Measurements from ENCODE around the gene CER1. TPM values are rescaled to one million over a fixed set of nuclear protein-coding genes. Genes with fewer than 3 reads are reported as not detected.

Gene CER1
- total and polyA plus RNA-seq, 2 donors (not counting 3 experiments of a cell fraction or from before 2014, with no cell fraction given), result 0.06 TPM; not detected in 1

DNA sequence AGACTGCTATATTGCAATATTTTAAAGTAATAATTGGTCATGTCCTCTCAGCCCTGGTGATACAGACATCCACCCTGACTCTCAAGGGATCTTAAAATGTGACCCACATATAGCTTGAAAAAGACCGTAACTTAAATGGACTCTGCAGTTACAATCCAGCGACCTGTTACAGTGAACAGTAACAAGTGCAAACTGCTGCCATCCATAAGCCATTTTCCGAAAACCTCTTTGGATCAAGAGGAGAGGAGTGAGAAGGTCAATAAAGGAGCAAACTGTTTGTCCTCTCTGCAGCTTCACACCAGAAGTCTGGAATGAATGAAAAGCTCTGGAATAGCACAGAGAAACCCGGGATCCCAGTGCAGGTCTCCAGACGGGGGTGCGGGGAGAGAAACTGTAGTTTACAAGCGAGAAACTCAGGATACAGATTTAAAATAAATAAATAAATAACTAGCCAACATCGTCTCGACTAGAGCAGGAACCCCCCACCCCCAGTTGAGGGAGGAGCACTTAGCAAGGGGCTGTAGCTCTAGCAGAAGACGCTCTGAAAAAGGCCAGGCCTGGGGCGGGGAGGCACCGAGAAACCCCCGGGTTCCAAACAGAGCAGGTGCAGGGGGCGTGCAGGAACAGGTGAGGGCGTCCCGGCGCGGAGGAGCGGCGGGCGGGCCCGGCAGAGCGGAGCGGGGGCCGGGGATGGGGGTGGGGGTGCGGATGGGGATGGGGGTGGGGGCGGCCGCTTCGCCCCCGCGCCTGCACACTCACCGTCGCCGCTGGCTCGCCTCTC lies 29.9 kb downstream of the CER1 start:
- Histone ChIP-seq H3K9ac (replicated peaks; ENCODE audit: extremely low read depth, insufficient read depth, low read length) (peak overlapping the region; percentile 76), H3K79me2 (ENCODE audit: control insufficient read depth, insufficient read depth, low read length) (peaks cover 46% of the 10 kb centered on the region), H4K20me1 (replicated peaks; ENCODE audit: control insufficient read depth, extremely low read depth, insufficient read depth, low read length) (no peaks in the 10 kb centered on the region), H3K4me3 (replicated peaks in 1 of 3; ENCODE audit: insufficient read depth in 1 of 3, low read depth in 1 of 3, low read length in 3 of 3) (peak overlapping the region; percentile 77 to 97 (median 89)), H3K27ac (ENCODE audit: insufficient read depth, low read depth, low read length) (peak overlapping the region; percentile 63), H2AFZ (ENCODE audit: low read depth, low read length) (peak overlapping the region; percentile 93), H3K36me3 (ENCODE audit: control insufficient read depth in 2 of 2, extremely low read depth in 1 of 2, insufficient read depth in 2 of 2, low read length in 2 of 2) (peaks cover 0 to 11% of the 10 kb centered on the region in 2 experiments), H3K4me1 (ENCODE audit: control insufficient read depth, extremely low read depth, insufficient read depth, low read length) (peaks cover 28% of the 10 kb centered on the region), H3K9me3 (replicated peaks; ENCODE audit: control insufficient read depth, insufficient read depth, low read length) (no peaks in the 10 kb centered on the region), H3K4me2 (ENCODE audit: insufficient read depth, low read length) (peak overlapping the region; percentile 98), H3K27me3 (ENCODE audit: control insufficient read depth in 2 of 2, insufficient read depth in 2 of 2, low read length in 2 of 2) (no peaks in the 10 kb centered on the region), H3K9me1 (replicated peaks; ENCODE audit: control insufficient read depth, extremely low read depth, insufficient read depth, low read length) (no peaks in the 10 kb centered on the region)
- dilution Hi-C loops (cut with MboI; ENCODE audit: extremely low pct_ligation_motif_present, low sequenced_read_pairs) (no loop called here), intact Hi-C loops (cut with micrococcal nuclease) (loop anchor here (1.0 to 5.0 kb wide), 4 partner anchors 35 to 75 kb away; no protein-coding TSS in a partner anchor)
- DNase-seq (ENCODE audit: low read depth, low spot score) (peak; percentile 49), FAIRE-seq (no peak)
- BruUV-seq (replicated peaks), result TSS peak; percentile 61
- POLR2A ChIA-PET, result no interaction called here
- CTCF ChIA-PET, result interaction anchor here (0.8 to 7.5 kb wide), 12 partner anchors 11 to 76 kb away, joined by 3 to 38 read pairs (median 4); no protein-coding TSS in a partner anchor
- TF ChIP-seq JUN (IDR thresholded peaks at IDR 0.05; ENCODE audit: borderline replicate concordance, insufficient read depth, insufficient read length, low read depth) (no peak), POLR2A (IDR thresholded peaks at IDR 0.05; ENCODE audit: low read depth, low read length) (no peak), EZH2 (IDR thresholded peaks at IDR 0.05; ENCODE audit: borderline replicate concordance, low read depth, low read length, severe bottlenecking) (no peak), FOS (IDR thresholded peaks at IDR 0.05; ENCODE audit: borderline replicate concordance, insufficient read depth, low read length) (no peak), POLR2AphosphoS5 (IDR thresholded peaks at IDR 0.05; ENCODE audit: insufficient read depth, low read depth, low read length) (no peak), MYC (IDR thresholded peaks at IDR 0.05; ENCODE audit: low read depth, low read length) (no peak), GATA2 (IDR thresholded peaks at IDR 0.05; ENCODE audit: insufficient read depth, insufficient read length, low read depth, low read length) (no peak)
- TF ChIP-seq, protein P1, sequence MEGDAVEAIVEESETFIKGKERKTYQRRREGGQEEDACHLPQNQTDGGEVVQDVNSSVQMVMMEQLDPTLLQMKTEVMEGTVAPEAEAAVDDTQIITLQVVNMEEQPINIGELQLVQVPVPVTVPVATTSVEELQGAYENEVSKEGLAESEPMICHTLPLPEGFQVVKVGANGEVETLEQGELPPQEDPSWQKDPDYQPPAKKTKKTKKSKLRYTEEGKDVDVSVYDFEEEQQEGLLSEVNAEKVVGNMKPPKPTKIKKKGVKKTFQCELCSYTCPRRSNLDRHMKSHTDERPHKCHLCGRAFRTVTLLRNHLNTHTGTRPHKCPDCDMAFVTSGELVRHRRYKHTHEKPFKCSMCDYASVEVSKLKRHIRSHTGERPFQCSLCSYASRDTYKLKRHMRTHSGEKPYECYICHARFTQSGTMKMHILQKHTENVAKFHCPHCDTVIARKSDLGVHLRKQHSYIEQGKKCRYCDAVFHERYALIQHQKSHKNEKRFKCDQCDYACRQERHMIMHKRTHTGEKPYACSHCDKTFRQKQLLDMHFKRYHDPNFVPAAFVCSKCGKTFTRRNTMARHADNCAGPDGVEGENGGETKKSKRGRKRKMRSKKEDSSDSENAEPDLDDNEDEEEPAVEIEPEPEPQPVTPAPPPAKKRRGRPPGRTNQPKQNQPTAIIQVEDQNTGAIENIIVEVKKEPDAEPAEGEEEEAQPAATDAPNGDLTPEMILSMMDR (IDR thresholded peaks at IDR 0.05; ENCODE audit: extremely low read depth in 1 of 2, insufficient read depth in 1 of 2, low read depth in 1 of 2, low read length in 2 of 2), result no peak
- TF ChIP-seq, protein P2, sequence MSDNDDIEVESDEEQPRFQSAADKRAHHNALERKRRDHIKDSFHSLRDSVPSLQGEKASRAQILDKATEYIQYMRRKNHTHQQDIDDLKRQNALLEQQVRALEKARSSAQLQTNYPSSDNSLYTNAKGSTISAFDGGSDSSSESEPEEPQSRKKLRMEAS (IDR thresholded peaks at IDR 0.05; ENCODE audit: insufficient read depth, insufficient read length), result no peak

Data from endothelial cell of umbilical vein (primary cell).